Astrocyte (in vitro differentiated cells and primary cell): Measurements from ENCODE around the gene SF3B2.

Experiments used
- CTCF ChIP-seq: IDR thresholded peaks from 2 replicates; pipeline ENCODE4 v1.5.1; 2011; ENCODE audit warnings: low read depth, mild to moderate bottlenecking, inconsistent platforms, low read length, moderate library complexity; ENCODE audit not compliant: insufficient read depth
- EZH2 ChIP-seq: IDR thresholded peaks from 2 replicates; pipeline ENCODE4 v1.6.1; 2012; ENCODE audit warnings: mild to moderate bottlenecking, low read length, inconsistent platforms; ENCODE audit not compliant: insufficient read depth

GRCh38 chr11:66020618-66021357 lies 31.4 kb upstream of the SF3B2 start:
- TF ChIP-seq CTCF: no peak
- TF ChIP-seq EZH2: no peak
